Astrocyte of the cerebellum (primary cell): ENCODE measurements around the gene AEBP1.
A peak's percentile ranks its signal among the peaks of the same experiment; 100 is the strongest.

Source experiments
- DNase-seq: peaks from one replicate; pipeline ENCODE4 v3.0.0-alpha.2; 2011; ENCODE audit warnings: low read depth
- H3K4me3 ChIP-seq: 2 replicates; pipeline ENCODE4 v1.5.1; 2011; ENCODE audit warnings: mild to moderate bottlenecking, low read depth, low read length, moderate library complexity
- CTCF ChIP-seq: IDR thresholded peaks from 2 replicates; pipeline ENCODE4 v1.5.1; 2012; ENCODE audit warnings: low read length, low read depth, moderate library complexity, mild to moderate bottlenecking; ENCODE audit errors: missing control alignments
- in situ Hi-C: cut with HindIII; loops from 2 replicates; pipeline ENCODE4 v1.10.0; 2017; ENCODE audit warnings: low sequenced_read_pairs

Gene AEBP1

GRCh38 chr7:44103923-44104859 is at the start of gene AEBP1:
AEBP1 (plus strand) TSS chr7:44104345; CDS start chr7:44104666, 321 bp downstream.
- in situ Hi-C loops, result no loop called here
- peak within 1 kb of the TSS; percentile 60 for H3K4me3 ChIP-seq
- TF ChIP-seq CTCF, result no peak
- DNase-seq, result no peak

- DNase-seq, result no peak
- no peak for TF ChIP-seq CTCF
- in situ Hi-C loops, result no loop called here
- no peak overlapping the region for H3K4me3 ChIP-seq
Measured at GRCh38 chr7:44056681-44057080, 47.5 kb upstream of the AEBP1 start.

- in situ Hi-C loops, result no loop called here
- no peak overlapping the region for H3K4me3 ChIP-seq
- no peak for TF ChIP-seq CTCF
- DNase-seq, result no peak
Measured at GRCh38 chr7:44057181-44057848, 46.8 kb upstream of the AEBP1 start.

GRCh38 chr7:44057849-44058758 is 46.0 kb upstream of the AEBP1 start:
- TF ChIP-seq CTCF, result no peak
- in situ Hi-C loops, result no loop called here
- H3K4me3 ChIP-seq, result no peak overlapping the region
- no peak for DNase-seq

- in situ Hi-C loops, result no loop called here
- DNase-seq, result no peak
- TF ChIP-seq CTCF, result no peak
- no peak overlapping the region for H3K4me3 ChIP-seq
Measured at GRCh38 chr7:44058759-44059218, 45.4 kb upstream of the AEBP1 start.
